GM19023 (cell line): ENCODE data around the gene ETFBKMT.
"Not testable (repeated sequence)": the region's sequence is repeated elsewhere in the genome, so short reads cannot be mapped to it uniquely, and the experiment has no call there.

Source experiments
- ATAC-seq: cut with Tn5 transposase; IDR thresholded peaks from one replicate; pipeline ENCODE4 v1.9.1; 2021; ENCODE audit warnings: mild to moderate bottlenecking, moderate library complexity; ENCODE audit not compliant: unreplicated experiment

Gene ETFBKMT

GRCh38 chr12:31655208-31655607, 4.3 kb upstream of the ETFBKMT start:
- ATAC-seq, result no peak

DNA sequence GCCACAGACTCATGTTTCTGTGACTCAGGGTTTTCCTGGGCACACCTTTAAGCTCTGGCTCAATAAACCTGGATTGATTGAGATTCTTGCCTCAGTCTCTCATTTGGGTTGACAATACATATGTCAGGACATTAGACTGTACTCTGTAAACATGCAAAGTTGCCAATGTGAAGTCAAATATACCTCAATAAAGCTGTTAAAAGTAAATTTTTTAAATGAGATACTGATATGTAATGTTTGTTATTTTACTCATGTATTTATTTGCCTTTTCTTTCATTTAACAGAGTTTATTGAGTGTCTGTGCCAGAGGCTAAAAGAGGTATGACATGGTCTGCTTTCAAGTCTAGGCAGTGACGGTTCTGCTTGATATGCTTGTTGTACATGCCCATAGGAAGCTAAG, 3.7 kb upstream of the ETFBKMT start:
- no peak for ATAC-seq

- peak; percentile 1 for ATAC-seq
Observed at GRCh38 chr12:31658471-31659086, 909 bp upstream of the ETFBKMT start.

DNA sequence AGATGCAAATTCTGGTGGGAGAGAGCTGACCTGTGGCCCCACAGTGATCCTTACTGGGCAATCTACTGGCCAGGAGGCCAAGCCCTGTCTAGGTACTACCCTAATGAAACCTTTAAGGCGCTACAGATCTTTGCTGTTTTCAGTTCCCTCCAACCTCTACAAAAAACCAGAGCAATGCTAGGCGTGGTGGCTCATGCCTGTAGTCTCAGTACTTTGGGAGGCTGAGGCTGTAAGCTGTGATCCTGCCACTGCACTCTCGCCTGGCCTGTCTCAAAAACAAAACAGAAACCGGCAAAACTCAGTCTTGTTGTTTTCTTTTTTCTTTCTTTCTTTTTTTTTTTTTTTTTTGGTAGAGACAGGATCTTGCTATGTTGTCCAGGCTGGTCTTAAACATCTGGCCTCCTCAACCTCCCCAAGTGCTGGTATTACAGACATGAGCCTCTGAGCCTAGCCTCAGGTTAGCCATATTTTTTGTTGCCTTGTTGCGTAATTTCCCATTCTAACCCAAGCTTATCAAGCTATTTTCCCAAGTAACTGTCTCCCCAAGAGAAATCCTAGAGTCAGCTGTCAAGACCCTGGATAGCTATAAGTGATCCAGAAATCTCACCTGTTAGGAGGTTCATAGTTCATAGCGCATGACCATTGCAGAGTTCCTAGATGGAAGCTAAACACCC, 2.8 kb downstream of the ETFBKMT start:
- no peak for ATAC-seq

DNA sequence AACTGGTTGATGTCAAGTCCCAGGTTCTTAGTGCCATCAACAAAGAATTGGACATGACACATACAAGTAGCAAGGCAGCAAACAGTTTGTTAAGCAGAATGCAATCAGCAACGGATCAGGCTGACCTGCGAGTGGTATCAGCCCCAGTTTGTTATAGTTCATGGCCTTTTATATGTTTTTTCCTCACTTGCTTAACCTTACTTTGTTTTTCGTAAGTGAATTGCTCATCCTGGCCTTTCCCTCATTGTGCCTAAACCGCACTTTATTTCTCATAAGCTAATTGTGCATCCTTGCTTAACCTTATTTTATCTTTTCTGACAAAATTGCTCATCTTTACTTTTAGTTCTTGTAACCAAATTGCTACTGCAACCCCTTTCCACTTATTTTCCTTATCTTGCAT, 4.1 kb downstream of the ETFBKMT start:
- ATAC-seq, result no peak

- no peak for ATAC-seq
Observed at GRCh38 chr12:31664038-31664437, 4.5 kb downstream of the ETFBKMT start.

- no peak for ATAC-seq
Observed at GRCh38 chr12:31669020-31669419, 9.5 kb downstream of the ETFBKMT start.

DNA sequence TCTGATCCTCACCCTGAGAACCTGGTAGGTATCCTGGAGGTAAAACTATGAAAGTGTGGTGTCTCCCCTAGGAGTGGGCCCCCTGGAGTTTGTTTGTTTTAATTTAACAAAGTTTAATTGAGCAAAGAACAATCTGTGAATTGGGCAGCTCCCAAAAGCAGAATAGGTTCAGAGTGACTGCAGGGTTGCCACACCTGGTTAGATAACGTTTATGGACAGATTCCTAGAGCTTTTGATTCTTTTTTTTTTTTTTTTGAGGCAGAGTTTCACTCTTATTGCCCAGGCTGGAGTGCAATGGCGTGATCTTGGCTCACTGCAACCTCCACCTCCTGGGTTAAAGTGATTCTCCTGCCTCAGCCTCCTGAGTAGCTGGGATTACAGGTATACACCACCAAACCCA, 10.1 kb downstream of the ETFBKMT start:
- not testable (repeated sequence) for ATAC-seq

- ATAC-seq, result no peak
Observed at GRCh38 chr12:31672521-31672920, 13.0 kb downstream of the ETFBKMT start.

GRCh38 chr12:31682136-31682962, 22.9 kb downstream of the ETFBKMT start:
- ATAC-seq, result no peak

GRCh38 chr12:31685801-31686200, 26.3 kb downstream of the ETFBKMT start:
- ATAC-seq, result no peak

DNA sequence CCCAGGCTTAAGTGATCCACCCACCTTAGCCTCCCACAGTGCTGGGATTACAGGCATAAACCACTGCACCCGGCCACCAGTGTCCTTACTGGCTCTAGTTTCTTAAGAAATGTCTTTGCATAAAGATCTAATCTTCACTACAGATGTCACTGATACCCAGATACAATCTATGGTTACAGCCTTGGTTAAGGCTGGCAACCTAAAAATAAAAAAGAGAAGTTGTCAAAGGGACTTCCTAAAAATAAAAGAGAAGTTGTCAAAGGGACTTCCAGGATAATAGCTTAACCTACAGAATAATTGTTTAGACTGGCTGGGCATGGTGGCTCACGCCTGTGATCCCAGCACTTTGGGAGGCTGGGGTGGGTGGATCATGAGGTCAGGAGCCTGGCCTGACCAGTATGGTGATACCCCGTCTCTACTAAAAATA, 27.6 kb downstream of the ETFBKMT start:
- no peak for ATAC-seq

DNA sequence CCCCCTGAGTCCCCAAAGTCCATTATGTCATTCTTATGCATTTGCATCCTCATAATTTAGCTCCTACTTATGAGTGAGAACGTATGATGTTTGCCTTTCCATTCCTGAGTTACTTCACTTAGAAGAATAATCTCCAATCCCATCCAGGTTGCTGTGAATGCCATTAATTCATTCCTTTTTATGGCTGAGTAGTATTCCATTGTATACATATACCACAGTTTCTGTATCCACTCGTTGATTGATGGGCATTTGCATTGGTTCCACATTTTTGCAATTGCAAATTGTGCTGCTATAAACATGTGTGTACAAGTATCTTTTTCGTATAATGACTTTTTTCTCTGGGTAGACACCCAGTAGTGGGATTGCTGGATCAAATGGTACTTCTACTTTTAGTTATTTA, 30.4 kb downstream of the ETFBKMT start:
- not testable (repeated sequence) for ATAC-seq

GRCh38 chr12:31702047-31702446, 42.6 kb downstream of the ETFBKMT start:
- no peak for ATAC-seq

DNA sequence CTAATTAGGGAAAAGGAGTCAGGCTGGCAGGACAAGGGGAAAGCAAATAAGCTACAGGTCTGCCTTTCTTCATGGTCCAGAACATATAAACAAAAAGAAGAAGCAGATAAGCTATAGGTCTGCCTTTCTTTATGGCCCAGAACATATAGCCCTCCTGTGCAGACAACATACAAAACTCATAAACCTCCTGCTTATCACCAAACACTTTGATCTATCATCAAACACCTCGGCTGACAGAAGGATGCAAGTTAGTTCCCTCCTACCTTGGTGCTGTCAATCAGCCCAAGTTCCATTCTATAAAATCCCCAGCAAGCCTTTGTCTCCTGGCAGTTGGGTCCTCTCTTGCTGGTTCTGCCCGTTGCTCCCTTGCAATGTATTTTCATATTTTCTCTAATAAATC, 46.1 kb downstream of the ETFBKMT start:
- no peak for ATAC-seq

GRCh38 chr12:31708118-31708517, 48.6 kb downstream of the ETFBKMT start:
- ATAC-seq, result not testable (repeated sequence)

GRCh38 chr12:31710021-31710818, 50.7 kb downstream of the ETFBKMT start:
- no peak for ATAC-seq

GRCh38 chr12:31712877-31713276, 53.4 kb downstream of the ETFBKMT start:
- no peak for ATAC-seq

DNA sequence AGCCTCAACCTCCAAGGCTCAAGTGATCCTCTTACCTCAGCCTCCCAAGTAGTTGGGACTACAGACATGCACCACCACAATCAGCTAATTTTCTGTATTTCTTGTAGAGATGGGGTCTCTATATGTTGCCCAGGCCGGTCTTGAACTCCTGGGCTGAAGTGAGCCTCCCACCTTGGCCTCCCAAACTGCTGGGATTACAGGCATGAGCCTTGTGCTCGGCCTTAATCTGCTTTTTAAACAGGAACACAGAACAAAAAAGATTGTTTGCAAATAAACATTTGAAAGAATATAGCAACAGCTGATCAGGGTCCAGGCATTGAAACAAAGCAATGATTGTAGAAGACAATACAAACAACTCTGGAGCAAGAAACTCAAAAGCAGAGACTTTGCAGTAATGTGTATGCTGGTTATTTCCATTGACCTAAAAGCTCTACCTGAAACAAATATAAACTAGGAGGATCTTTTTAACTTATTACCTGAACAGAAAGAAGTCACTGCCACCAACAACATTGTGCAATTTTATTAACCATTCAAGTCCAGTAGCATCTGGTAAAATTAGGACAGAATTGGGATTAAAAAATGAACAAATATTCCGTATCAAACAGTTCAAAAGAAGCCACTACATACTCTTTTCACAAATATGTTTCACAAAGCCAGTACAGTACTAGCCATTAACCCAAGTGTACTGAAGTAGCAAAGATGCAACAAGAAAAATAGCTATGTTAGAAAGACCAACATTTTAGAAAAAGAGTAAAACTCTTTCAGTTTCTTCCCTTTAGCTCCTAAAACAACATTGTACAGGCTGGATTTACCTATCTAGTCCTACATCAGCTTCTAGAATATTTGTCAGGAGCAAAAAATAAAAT, 55.2 kb downstream of the ETFBKMT start:
- ATAC-seq, result peak; percentile 30

DNA sequence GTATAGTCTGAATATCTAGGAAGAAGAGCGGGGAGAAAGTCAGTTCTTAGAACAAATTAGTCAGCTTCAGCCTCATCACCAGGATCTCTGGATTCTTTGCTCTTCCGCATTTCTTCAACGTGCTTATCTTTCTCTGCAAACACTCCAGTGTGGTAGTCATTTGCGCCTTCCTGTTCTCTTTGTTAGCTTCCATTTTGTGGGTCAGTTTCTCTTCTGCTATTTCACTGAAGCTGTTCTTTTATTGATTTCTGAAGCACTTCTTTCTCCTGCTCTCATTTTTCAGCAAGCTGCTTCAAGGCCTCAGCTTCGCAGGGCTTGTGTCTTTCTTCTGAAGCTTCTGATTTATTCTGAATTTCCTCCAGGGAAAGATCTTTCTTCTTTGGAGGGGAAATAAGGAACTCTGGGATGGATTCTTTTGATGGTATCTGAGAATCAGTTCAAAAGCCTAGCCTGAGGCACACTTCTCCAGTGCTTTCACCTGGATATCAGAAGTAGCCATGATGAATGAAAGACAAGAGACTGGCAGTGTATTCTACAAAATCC, 55.9 kb downstream of the ETFBKMT start:
- ATAC-seq, result peak; percentile 60
